ENCODE data around the gene C11orf21.

- TF ChIP-seq CTCF (conservative IDR thresholded peaks at IDR 0.05; ENCODE audit: low read length) (no peak), EZH2phosphoT487 (IDR thresholded peaks at IDR 0.05; ENCODE audit: borderline replicate concordance) (no peak)
These were observed 32.0 kb downstream of the C11orf21 start for GRCh38 chr11:2269601-2270321.
